NT2/D1 (cell line): ENCODE results near the gene PARP16.

Experiments used
- SUZ12 ChIP-seq: IDR thresholded peaks from 2 replicates; pipeline ENCODE4 v1.6.1; 2011; ENCODE audit not compliant: insufficient read length, insufficient read depth; ENCODE audit errors: extremely low read depth
- YY1 ChIP-seq: IDR thresholded peaks from 2 replicates; pipeline ENCODE4 v1.6.1; 2011; ENCODE audit not compliant: insufficient read length, insufficient read depth
- ZNF274 ChIP-seq: IDR thresholded peaks from 2 replicates; pipeline ENCODE4 v1.6.1; 2011; ENCODE audit warnings: mild to moderate bottlenecking, low read depth, low read length

- TF ChIP-seq YY1 (no peak), ZNF274 (no peak), SUZ12 (no peak)
These were observed 20.2 kb downstream of the PARP16 start for GRCh38 chr15:65266469-65266868.
